Measurements from ENCODE around the gene RND3.

Gene RND3

DNA sequence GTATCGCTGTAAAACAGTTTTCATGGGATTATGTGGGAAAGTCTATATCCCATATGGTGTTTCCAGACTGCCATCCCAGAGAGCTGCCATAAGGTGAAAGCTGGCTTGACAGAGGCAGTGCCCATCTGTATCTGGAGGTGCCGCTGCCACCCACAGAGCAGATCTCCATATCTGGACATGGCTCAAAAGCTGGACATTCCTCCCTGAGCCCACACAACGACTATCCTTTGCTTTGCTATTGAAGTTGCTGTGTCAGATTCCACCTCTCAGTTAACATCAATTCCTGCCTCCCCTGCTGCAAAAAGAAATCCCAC, 55.2 kb downstream of the RND3 start:
- Histone ChIP-seq H3K27ac (ENCODE audit: low read depth, low read length) (no peak overlapping the region), H3K4me1 (ENCODE audit: control insufficient read depth, insufficient read depth, low read length) (peaks cover 17% of the 10 kb centered on the region), H3K9ac (ENCODE audit: low read depth, low read length) (no peak overlapping the region), H3K4me3 (ENCODE audit: low read depth, low read length) (no peak overlapping the region), H3K27me3 (ENCODE audit: control insufficient read depth, insufficient read depth, low read length) (no peaks in the 10 kb centered on the region), H3K9me3 (ENCODE audit: control insufficient read depth, insufficient read depth, low read length) (peaks cover 4% of the 10 kb centered on the region; the same call in 1 of the 2 replicates), H3K36me3 (ENCODE audit: control insufficient read depth, insufficient read depth, low read length) (no peaks in the 10 kb centered on the region)

DNA sequence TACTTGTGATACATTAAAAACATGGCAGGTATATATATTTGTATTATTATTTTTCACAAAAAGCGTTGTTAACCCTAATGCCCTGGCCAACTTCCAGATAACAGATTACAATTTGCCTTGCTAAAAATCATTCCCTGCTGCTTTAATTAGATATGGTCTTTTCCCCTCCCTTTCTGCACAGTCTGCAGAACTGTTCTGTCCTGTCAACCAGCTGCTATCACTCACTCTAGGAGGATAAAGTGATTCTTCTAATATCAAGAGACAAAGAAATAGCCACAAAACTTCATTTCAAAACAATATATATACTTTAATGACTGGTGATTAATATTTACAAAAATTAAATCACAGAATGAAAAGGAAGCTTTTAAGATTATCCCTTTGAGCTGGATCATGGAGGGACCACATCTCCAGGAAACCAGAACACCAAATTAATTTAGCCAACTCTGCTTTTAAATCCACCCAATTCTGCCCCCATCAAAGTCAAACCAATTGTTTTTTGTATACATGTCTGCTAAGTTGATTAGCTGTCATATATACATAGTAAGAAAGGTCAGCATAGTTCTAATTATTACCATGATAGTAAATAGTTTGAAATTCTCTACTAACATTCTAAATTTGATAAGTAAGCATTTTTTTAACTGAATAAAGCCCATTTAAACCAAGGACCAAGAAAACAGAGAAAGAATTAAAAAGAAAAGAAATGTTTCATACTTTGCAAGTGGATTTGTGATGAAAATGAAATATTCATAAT, 55.7 kb downstream of the RND3 start:
- Histone ChIP-seq H3K27me3 (ENCODE audit: control insufficient read depth, insufficient read depth, low read length) (no peaks in the 10 kb centered on the region), H3K27ac (ENCODE audit: low read depth, low read length) (no peak overlapping the region), H3K4me3 (ENCODE audit: low read depth, low read length) (no peak overlapping the region), H3K36me3 (ENCODE audit: control insufficient read depth, insufficient read depth, low read length) (no peaks in the 10 kb centered on the region), H3K9ac (ENCODE audit: low read depth, low read length) (no peak overlapping the region), H3K4me1 (ENCODE audit: control insufficient read depth, insufficient read depth, low read length) (peaks cover 17% of the 10 kb centered on the region), H3K9me3 (ENCODE audit: control insufficient read depth, insufficient read depth, low read length) (peaks cover 4% of the 10 kb centered on the region; the same call in 1 of the 2 replicates)

GRCh38 chr2:150429384-150429961, 58.0 kb downstream of the RND3 start:
- Histone ChIP-seq H3K27me3 (ENCODE audit: control insufficient read depth, insufficient read depth, low read length) (no peaks in the 10 kb centered on the region), H3K9ac (ENCODE audit: low read depth, low read length) (no peak overlapping the region), H3K4me3 (ENCODE audit: low read depth, low read length) (no peak overlapping the region), H3K9me3 (ENCODE audit: control insufficient read depth, insufficient read depth, low read length) (no peaks in the 10 kb centered on the region), H3K36me3 (ENCODE audit: control insufficient read depth, insufficient read depth, low read length) (no peaks in the 10 kb centered on the region), H3K4me1 (ENCODE audit: control insufficient read depth, insufficient read depth, low read length) (peaks cover 30% of the 10 kb centered on the region), H3K27ac (ENCODE audit: low read depth, low read length) (no peak overlapping the region)

- Histone ChIP-seq H3K27ac (ENCODE audit: low read depth, low read length) (no peak overlapping the region), H3K36me3 (ENCODE audit: control insufficient read depth, insufficient read depth, low read length) (no peaks in the 10 kb centered on the region), H3K4me3 (ENCODE audit: low read depth, low read length) (no peak overlapping the region)
Measured at GRCh38 chr2:150428641-150429040, 58.8 kb downstream of the RND3 start.

GRCh38 chr2:150427298-150427697, 60.2 kb downstream of the RND3 start:
- Histone ChIP-seq H3K9me3 (ENCODE audit: control insufficient read depth, insufficient read depth, low read length) (no peaks in the 10 kb centered on the region), H3K4me1 (ENCODE audit: control insufficient read depth, insufficient read depth, low read length) (peaks cover 30% of the 10 kb centered on the region), H3K27ac (ENCODE audit: low read depth, low read length) (no peak overlapping the region), H3K4me3 (ENCODE audit: low read depth, low read length) (no peak overlapping the region), H3K9ac (ENCODE audit: low read depth, low read length) (no peak overlapping the region), H3K36me3 (ENCODE audit: control insufficient read depth, insufficient read depth, low read length) (no peaks in the 10 kb centered on the region), H3K27me3 (ENCODE audit: control insufficient read depth, insufficient read depth, low read length) (no peaks in the 10 kb centered on the region)

More at GRCh38 chr2:150428641-150429040, 58.8 kb downstream of the RND3 start:
- Histone ChIP-seq H3K9me3 (ENCODE audit: control insufficient read depth, insufficient read depth, low read length) (no peaks in the 10 kb centered on the region), H3K27me3 (ENCODE audit: control insufficient read depth, insufficient read depth, low read length) (no peaks in the 10 kb centered on the region), H3K4me1 (ENCODE audit: control insufficient read depth, insufficient read depth, low read length) (peaks cover 30% of the 10 kb centered on the region), H3K9ac (ENCODE audit: low read depth, low read length) (no peak overlapping the region)

GRCh38 chr2:150426724-150427123, 60.7 kb downstream of the RND3 start:
- Histone ChIP-seq H3K27me3 (ENCODE audit: control insufficient read depth, insufficient read depth, low read length) (no peaks in the 10 kb centered on the region), H3K9me3 (ENCODE audit: control insufficient read depth, insufficient read depth, low read length) (no peaks in the 10 kb centered on the region), H3K9ac (ENCODE audit: low read depth, low read length) (no peak overlapping the region), H3K4me1 (ENCODE audit: control insufficient read depth, insufficient read depth, low read length) (peaks cover 30% of the 10 kb centered on the region), H3K4me3 (ENCODE audit: low read depth, low read length) (no peak overlapping the region), H3K36me3 (ENCODE audit: control insufficient read depth, insufficient read depth, low read length) (no peaks in the 10 kb centered on the region), H3K27ac (ENCODE audit: low read depth, low read length) (no peak overlapping the region)

GRCh38 chr2:150426315-150426714, 61.2 kb downstream of the RND3 start:
- no peaks in the 10 kb centered on the region for H3K36me3 ChIP-seq (ENCODE audit: control insufficient read depth, insufficient read depth, low read length)
- no peaks in the 10 kb centered on the region for H3K9me3 ChIP-seq (ENCODE audit: control insufficient read depth, insufficient read depth, low read length)
- peaks cover 30% of the 10 kb centered on the region for H3K4me1 ChIP-seq (ENCODE audit: control insufficient read depth, insufficient read depth, low read length)
- no peak overlapping the region for H3K9ac ChIP-seq (ENCODE audit: low read depth, low read length)
- no peaks in the 10 kb centered on the region for H3K27me3 ChIP-seq (ENCODE audit: control insufficient read depth, insufficient read depth, low read length)
- no peak overlapping the region for H3K4me3 ChIP-seq (ENCODE audit: low read depth, low read length)
- no peak overlapping the region for H3K27ac ChIP-seq (ENCODE audit: low read depth, low read length)

DNA sequence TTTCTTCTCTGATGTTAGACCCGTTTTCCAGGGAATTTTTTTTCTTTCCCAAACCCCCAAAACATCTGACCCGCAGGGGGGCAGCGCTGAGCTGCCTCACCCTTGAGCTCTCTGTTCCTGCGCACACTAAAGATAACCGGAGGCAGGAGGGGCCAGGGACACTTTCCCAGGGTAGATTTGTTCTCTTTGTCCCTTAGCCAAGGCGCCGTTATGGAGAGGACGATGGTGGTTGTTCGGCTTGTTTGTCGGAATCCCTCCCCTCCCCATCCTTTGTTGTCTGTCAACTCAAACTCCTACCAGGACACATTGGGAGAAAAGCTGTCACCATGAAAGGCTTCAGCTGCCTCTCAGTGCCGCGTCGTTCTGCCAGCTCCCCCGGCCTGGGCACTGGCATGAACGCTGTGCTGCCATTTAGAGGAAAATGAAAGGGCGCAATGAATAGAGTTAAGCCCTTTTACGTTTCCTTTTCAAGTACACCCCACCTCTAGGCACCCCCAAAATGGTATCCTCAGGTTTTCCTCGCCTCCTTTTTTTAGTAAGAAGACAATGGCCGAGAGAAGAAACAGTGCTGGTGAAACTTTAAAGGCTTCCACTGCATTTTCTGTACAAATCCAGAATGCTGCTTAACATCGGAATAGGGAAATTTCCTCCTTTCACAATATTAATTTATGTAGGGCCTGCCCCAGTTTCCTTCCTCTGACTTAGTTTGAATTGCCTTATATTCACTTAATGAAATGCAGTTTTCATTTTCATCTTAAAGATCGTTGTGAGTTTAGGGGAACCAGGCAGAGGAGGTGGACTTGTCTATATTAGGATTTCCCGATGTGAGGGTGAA, 62.1 kb downstream of the RND3 start:
- Histone ChIP-seq H3K9ac (ENCODE audit: low read depth, low read length) (no peak overlapping the region), H3K27me3 (ENCODE audit: control insufficient read depth, insufficient read depth, low read length) (no peaks in the 10 kb centered on the region), H3K9me3 (ENCODE audit: control insufficient read depth, insufficient read depth, low read length) (no peaks in the 10 kb centered on the region), H3K27ac (ENCODE audit: low read depth, low read length) (no peak overlapping the region), H3K4me3 (ENCODE audit: low read depth, low read length) (no peak overlapping the region), H3K4me1 (ENCODE audit: control insufficient read depth, insufficient read depth, low read length) (peaks cover 30% of the 10 kb centered on the region), H3K36me3 (ENCODE audit: control insufficient read depth, insufficient read depth, low read length) (no peaks in the 10 kb centered on the region)

DNA sequence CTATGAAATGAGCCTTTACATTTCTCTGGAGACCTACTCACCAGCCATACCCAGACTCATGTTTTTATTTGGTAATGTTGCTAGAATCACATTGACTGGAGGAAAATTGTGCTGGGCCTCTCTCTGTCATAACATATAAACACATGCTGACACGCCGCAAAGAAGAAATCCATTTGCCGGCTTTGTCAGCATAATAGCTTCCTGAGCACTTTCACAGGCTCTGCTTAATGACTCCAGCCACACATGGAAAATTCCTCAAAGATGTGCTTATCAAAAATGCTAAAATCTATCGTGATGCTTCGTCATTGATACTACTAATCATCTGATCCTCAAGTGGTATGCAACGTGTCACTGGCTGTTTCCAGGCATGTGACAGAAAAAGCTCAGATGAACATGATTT, 63.1 kb downstream of the RND3 start:
- H3K9ac ChIP-seq (ENCODE audit: low read depth, low read length) = no peak overlapping the region
- no peaks in the 10 kb centered on the region for H3K36me3 ChIP-seq (ENCODE audit: control insufficient read depth, insufficient read depth, low read length)
- no peak overlapping the region for H3K4me3 ChIP-seq (ENCODE audit: low read depth, low read length)
- H3K9me3 ChIP-seq (ENCODE audit: control insufficient read depth, insufficient read depth, low read length) = no peaks in the 10 kb centered on the region
- no peak overlapping the region for H3K27ac ChIP-seq (ENCODE audit: low read depth, low read length)
- no peaks in the 10 kb centered on the region for H3K27me3 ChIP-seq (ENCODE audit: control insufficient read depth, insufficient read depth, low read length)
- peaks cover 24% of the 10 kb centered on the region for H3K4me1 ChIP-seq (ENCODE audit: control insufficient read depth, insufficient read depth, low read length)

DNA sequence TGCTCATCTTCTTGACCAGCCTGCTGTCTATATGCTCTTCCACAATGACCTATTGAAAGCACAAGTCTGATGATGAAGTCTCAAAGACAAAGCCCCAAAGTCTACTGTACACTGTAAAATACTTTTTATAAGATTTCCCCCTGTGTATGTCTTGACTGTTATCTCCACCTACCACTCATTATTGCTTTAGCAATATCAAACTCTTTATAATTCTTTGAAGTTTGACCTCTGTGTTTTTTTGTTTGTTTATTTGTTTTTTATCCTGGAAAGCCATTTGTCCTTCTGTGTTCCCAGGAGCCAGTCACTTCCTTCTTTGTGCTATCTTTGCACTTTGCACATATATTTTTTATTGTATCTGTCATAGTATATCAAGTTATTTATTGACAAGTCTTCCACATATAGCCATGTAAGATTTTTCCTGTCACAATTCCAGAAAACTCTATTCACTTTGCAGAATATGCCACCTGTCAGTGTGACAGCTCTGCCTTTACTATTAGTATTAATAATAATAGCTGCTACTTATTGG, 66.3 kb downstream of the RND3 start:
- no peaks in the 10 kb centered on the region; the same call in 1 of the 2 replicates for H3K9me3 ChIP-seq (ENCODE audit: control insufficient read depth, insufficient read depth, low read length)
- H3K4me1 ChIP-seq (ENCODE audit: control insufficient read depth, insufficient read depth, low read length) = peaks cover 11% of the 10 kb centered on the region

DNA sequence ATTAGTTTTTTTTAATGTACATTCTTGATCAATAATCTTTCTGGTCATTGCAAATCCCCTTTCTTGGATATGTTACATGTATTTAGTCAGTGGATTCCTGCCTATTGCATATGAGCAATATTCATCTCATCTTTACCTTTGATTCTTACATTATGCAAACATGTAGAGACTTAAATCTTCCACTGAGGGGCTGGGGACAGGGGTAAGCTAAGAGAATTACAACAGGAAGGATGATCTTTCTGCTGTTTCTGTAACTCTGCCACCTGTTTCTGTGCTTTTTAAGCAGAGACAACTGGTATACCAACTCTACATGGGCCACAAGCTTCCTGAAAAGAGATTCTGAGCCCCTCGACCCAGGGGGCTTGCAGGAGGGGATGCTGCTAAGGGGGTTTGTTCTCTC, 68.6 kb downstream of the RND3 start:
- Histone ChIP-seq H3K36me3 (ENCODE audit: control insufficient read depth, insufficient read depth, low read length) (no peaks in the 10 kb centered on the region), H3K4me3 (ENCODE audit: low read depth, low read length) (no peak overlapping the region), H3K27me3 (ENCODE audit: control insufficient read depth, insufficient read depth, low read length) (no peaks in the 10 kb centered on the region), H3K9ac (ENCODE audit: low read depth, low read length) (no peak overlapping the region), H3K9me3 (ENCODE audit: control insufficient read depth, insufficient read depth, low read length) (no peaks in the 10 kb centered on the region; the same call in 1 of the 2 replicates), H3K4me1 (ENCODE audit: control insufficient read depth, insufficient read depth, low read length) (no peaks in the 10 kb centered on the region), H3K27ac (ENCODE audit: low read depth, low read length) (no peak overlapping the region)

More for the DNA sequence above, 66.3 kb downstream of the RND3 start:
- Histone ChIP-seq H3K4me3 (ENCODE audit: low read depth, low read length) (no peak overlapping the region), H3K27me3 (ENCODE audit: control insufficient read depth, insufficient read depth, low read length) (no peaks in the 10 kb centered on the region), H3K9ac (ENCODE audit: low read depth, low read length) (no peak overlapping the region), H3K36me3 (ENCODE audit: control insufficient read depth, insufficient read depth, low read length) (no peaks in the 10 kb centered on the region), H3K27ac (ENCODE audit: low read depth, low read length) (no peak overlapping the region)
